Astrocyte (in vitro differentiated cells and primary cell): ENCODE results near the gene MED12L. TPM values are rescaled to one million over a fixed set of nuclear protein-coding genes. Genes with fewer than 3 reads are reported as not detected.
A peak's percentile ranks its signal among the peaks of the same experiment; 100 is the strongest.
"Not testable (repeated sequence)": the region's sequence is repeated elsewhere in the genome, so short reads cannot be mapped to it uniquely, and the experiment has no call there.

Experiments used
- DNase-seq: peaks from one replicate; pipeline ENCODE4 v3.0.0-alpha.2; 2010; ENCODE audit warnings: low read depth
- FAIRE-seq: peaks from 2 replicates; lab custom pipeline; 2011; peaks lifted over from hg19 to GRCh38; lab: Jason Lieb, UNC
- H2AFZ ChIP-seq: 2 replicates; pipeline ENCODE4 v1.6.0; 2012; ENCODE audit warnings: low read depth, low read length, inconsistent platforms
- H3K27ac ChIP-seq: 2 replicates; pipeline ENCODE4 v1.5.1; 2011; ENCODE audit warnings: low read depth, low read length, inconsistent platforms
- H3K27me3 ChIP-seq: 2 replicates; pipeline ENCODE4 v1.6.0; 2011; ENCODE audit warnings: low read length, inconsistent platforms; ENCODE audit not compliant: insufficient read depth
- H3K36me3 ChIP-seq: 2 replicates; pipeline ENCODE4 v1.5.1; 2011; ENCODE audit warnings: low read length, inconsistent platforms; ENCODE audit not compliant: insufficient read depth
- H3K4me1 ChIP-seq: 2 replicates; pipeline ENCODE4 v1.5.1; 2011; ENCODE audit warnings: low read length, inconsistent platforms; ENCODE audit not compliant: insufficient read depth
- H3K4me2 ChIP-seq: 2 replicates; pipeline ENCODE4 v1.6.0; 2012; ENCODE audit warnings: low read length, inconsistent platforms
- H3K4me3 ChIP-seq: 2 replicates; pipeline ENCODE4 v1.5.1; 2011; ENCODE audit warnings: low read depth, mild to moderate bottlenecking, low read length, inconsistent platforms; ENCODE audit not compliant: insufficient read depth
- H3K79me2 ChIP-seq: 2 replicates; pipeline ENCODE4 v1.6.0; 2012; ENCODE audit warnings: mild to moderate bottlenecking, low read length, inconsistent platforms; ENCODE audit not compliant: insufficient read depth
- H3K9ac ChIP-seq: 2 replicates; pipeline ENCODE4 v1.6.0; 2012; ENCODE audit warnings: mild to moderate bottlenecking, low read length, inconsistent platforms
- H3K9me3 ChIP-seq: 2 replicates; pipeline ENCODE4 v1.5.1; 2012; ENCODE audit warnings: low read depth, mild to moderate bottlenecking, low read length, inconsistent platforms; ENCODE audit not compliant: insufficient read depth
- H4K20me1 ChIP-seq: 2 replicates; pipeline ENCODE4 v1.6.0; 2012; ENCODE audit warnings: low read length, inconsistent platforms; ENCODE audit not compliant: insufficient read depth
- H3K27ac Mint-ChIP-seq: one replicate; pipeline ENCODE4 v1.8.0; 2021; ENCODE audit warnings: mild to moderate bottlenecking, mixed read lengths; ENCODE audit not compliant: unreplicated experiment
- H3K27me3 Mint-ChIP-seq: one replicate; pipeline ENCODE4 v1.8.0; 2021; ENCODE audit warnings: low read depth, mixed read lengths; ENCODE audit not compliant: unreplicated experiment
- H3K36me3 Mint-ChIP-seq: one replicate; pipeline ENCODE4 v1.8.0; 2021; ENCODE audit warnings: low read depth, mixed read lengths; ENCODE audit not compliant: unreplicated experiment
- H3K4me1 Mint-ChIP-seq: one replicate; pipeline ENCODE4 v1.8.0; 2021; ENCODE audit warnings: low read depth, mixed read lengths; ENCODE audit not compliant: unreplicated experiment
- H3K4me3 Mint-ChIP-seq: one replicate; pipeline ENCODE4 v1.8.0; 2021; ENCODE audit warnings: mild to moderate bottlenecking, moderate library complexity, mixed read lengths; ENCODE audit not compliant: unreplicated experiment
- H3K9me3 Mint-ChIP-seq: one replicate; pipeline ENCODE4 v1.8.0; 2021; ENCODE audit warnings: mild to moderate bottlenecking, mixed read lengths; ENCODE audit not compliant: unreplicated experiment
- EZH2 ChIP-seq: IDR thresholded peaks from 2 replicates; pipeline ENCODE4 v1.6.1; 2012; ENCODE audit warnings: mild to moderate bottlenecking, low read length, inconsistent platforms; ENCODE audit not compliant: insufficient read depth
- total RNA-seq: library from RNA; stranded (reverse); gene quantifications from 2 replicates; pipeline ENCODE4 v1.2.1, GENCODE V29; 2021
- TF ChIP-seq, protein P1 (sequence below): IDR thresholded peaks from 2 replicates; pipeline ENCODE4 v1.5.1; 2011; ENCODE audit warnings: low read depth, mild to moderate bottlenecking, inconsistent platforms, low read length, moderate library complexity; ENCODE audit not compliant: insufficient read depth

MED12L gene
- total RNA-seq, 1 donor from 2014 or later = 8.2 TPM

DNA sequence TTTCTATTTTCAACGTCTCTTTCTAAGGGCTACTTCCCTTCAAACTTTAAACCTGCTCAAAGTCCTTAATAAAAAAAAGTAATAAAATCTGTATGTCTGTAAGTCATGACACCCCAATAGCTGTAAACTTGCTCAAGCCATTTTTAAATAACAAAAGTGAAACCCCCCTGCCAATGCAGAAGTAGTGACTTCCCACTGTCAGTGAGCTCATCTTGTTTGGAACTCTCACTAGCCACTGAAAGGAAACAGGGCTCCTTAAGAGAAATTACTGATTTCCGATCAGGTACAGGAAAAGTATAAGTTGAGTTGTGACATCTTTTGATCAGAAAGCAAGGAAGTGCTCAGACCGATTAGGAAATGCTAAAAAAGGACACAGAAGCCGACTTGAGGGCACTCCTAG, 145.2 kb downstream of the MED12L start:
- Histone ChIP-seq H3K9ac (no peak overlapping the region), H3K9me3 (no peaks in the 10 kb centered on the region), H2AFZ (no peak overlapping the region), H3K27ac (no peak overlapping the region), H3K4me1 (peaks cover 35% of the 10 kb centered on the region), H3K4me2 (no peak overlapping the region), H3K27me3 (no peaks in the 10 kb centered on the region), H3K4me3 (no peak overlapping the region), H3K36me3 (no peaks in the 10 kb centered on the region), H4K20me1 (no peaks in the 10 kb centered on the region), H3K79me2 (no peaks in the 10 kb centered on the region)
- DNase-seq (no peak), FAIRE-seq (no peak)
- TF ChIP-seq, protein P1, sequence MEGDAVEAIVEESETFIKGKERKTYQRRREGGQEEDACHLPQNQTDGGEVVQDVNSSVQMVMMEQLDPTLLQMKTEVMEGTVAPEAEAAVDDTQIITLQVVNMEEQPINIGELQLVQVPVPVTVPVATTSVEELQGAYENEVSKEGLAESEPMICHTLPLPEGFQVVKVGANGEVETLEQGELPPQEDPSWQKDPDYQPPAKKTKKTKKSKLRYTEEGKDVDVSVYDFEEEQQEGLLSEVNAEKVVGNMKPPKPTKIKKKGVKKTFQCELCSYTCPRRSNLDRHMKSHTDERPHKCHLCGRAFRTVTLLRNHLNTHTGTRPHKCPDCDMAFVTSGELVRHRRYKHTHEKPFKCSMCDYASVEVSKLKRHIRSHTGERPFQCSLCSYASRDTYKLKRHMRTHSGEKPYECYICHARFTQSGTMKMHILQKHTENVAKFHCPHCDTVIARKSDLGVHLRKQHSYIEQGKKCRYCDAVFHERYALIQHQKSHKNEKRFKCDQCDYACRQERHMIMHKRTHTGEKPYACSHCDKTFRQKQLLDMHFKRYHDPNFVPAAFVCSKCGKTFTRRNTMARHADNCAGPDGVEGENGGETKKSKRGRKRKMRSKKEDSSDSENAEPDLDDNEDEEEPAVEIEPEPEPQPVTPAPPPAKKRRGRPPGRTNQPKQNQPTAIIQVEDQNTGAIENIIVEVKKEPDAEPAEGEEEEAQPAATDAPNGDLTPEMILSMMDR = no peak
- TF ChIP-seq EZH2 = no peak
- H3K9me3 Mint-ChIP-seq = no peaks in the 10 kb centered on the region
- no peaks in the 10 kb centered on the region for H3K36me3 Mint-ChIP-seq
- peak overlapping the region; percentile 6 for H3K27ac Mint-ChIP-seq
- no peaks in the 10 kb centered on the region for H3K27me3 Mint-ChIP-seq
- H3K4me1 Mint-ChIP-seq = peaks cover 35% of the 10 kb centered on the region
- H3K4me3 Mint-ChIP-seq = no peak overlapping the region

DNA sequence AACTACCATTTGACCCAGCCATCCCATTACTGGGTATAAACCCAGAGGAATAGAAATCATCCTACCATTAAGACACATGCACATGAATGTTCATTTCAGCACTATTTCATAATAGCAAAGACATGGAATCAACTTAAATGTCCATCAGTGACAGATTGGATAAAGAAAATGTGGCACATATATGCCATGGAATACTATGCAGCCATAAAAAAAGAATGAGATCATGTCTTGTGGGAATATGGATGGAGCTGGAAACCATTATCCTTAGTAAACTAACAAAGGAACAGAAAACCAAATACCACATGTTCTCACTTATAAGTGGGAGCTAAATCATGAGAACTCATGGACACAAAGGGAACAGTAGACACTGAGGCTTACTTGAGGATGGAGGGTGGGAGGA, 146.9 kb downstream of the MED12L start:
- H3K4me1 ChIP-seq = peaks cover 18% of the 10 kb centered on the region
- not testable (repeated sequence) for H3K9me3 ChIP-seq, H3K36me3 ChIP-seq, DNase-seq, H3K4me2 ChIP-seq, H3K27ac Mint-ChIP-seq, H3K27ac ChIP-seq, H3K27me3 Mint-ChIP-seq, H3K4me3 ChIP-seq, H3K79me2 ChIP-seq, H3K36me3 Mint-ChIP-seq, H4K20me1 ChIP-seq, H2AFZ ChIP-seq, H3K4me3 Mint-ChIP-seq, FAIRE-seq, H3K9ac ChIP-seq, H3K9me3 Mint-ChIP-seq, H3K27me3 ChIP-seq
- peaks cover 19% of the 10 kb centered on the region for H3K4me1 Mint-ChIP-seq

DNA sequence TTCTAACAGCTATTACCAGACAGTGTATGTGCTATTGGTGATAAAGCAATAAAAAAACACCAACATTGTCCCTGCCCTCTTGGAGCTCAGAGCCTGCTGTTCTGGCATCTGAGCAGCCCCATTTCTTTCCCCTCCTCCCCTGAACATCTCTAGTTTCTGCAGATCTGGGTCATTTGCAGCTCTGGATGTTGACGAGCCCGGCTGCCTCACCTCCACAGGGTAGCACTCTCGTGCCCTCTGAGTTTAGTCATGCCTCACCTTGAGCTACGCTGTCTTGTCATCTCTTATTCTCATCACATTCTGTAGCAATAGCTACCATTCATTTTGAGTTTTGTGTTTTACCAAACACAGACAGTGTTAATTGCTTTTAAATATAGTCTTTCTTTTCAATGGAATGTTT, 147.5 kb downstream of the MED12L start:
- no peak overlapping the region for H3K27ac Mint-ChIP-seq
- no peaks in the 10 kb centered on the region for H3K36me3 ChIP-seq
- H3K4me1 ChIP-seq = peaks cover 12% of the 10 kb centered on the region
- FAIRE-seq (no peak), DNase-seq (no peak)
- H3K4me3 Mint-ChIP-seq = no peak overlapping the region
- no peaks in the 10 kb centered on the region for H3K27me3 ChIP-seq
- H3K4me1 Mint-ChIP-seq = peaks cover 14% of the 10 kb centered on the region
- H3K27ac ChIP-seq = no peak overlapping the region
- H3K27me3 Mint-ChIP-seq = no peaks in the 10 kb centered on the region
- TF ChIP-seq EZH2 = no peak
- TF ChIP-seq, protein P1 = no peak
- H3K9ac ChIP-seq = no peak overlapping the region
- no peaks in the 10 kb centered on the region for H3K9me3 Mint-ChIP-seq
- H3K4me2 ChIP-seq = no peak overlapping the region
- no peaks in the 10 kb centered on the region for H3K9me3 ChIP-seq
- H3K36me3 Mint-ChIP-seq = no peaks in the 10 kb centered on the region
- H3K79me2 ChIP-seq = no peaks in the 10 kb centered on the region
- no peaks in the 10 kb centered on the region for H4K20me1 ChIP-seq
- no peak overlapping the region for H3K4me3 ChIP-seq
- no peak overlapping the region for H2AFZ ChIP-seq
